ENCODE results near the gene IER5L. TPM values are rescaled to one million over a fixed set of nuclear protein-coding genes. Genes with fewer than 3 reads are reported as not detected.

Gene IER5L
- total RNA-seq, 2 experiments from 2014 or later, result 2.6 to 2.8 TPM

DNA sequence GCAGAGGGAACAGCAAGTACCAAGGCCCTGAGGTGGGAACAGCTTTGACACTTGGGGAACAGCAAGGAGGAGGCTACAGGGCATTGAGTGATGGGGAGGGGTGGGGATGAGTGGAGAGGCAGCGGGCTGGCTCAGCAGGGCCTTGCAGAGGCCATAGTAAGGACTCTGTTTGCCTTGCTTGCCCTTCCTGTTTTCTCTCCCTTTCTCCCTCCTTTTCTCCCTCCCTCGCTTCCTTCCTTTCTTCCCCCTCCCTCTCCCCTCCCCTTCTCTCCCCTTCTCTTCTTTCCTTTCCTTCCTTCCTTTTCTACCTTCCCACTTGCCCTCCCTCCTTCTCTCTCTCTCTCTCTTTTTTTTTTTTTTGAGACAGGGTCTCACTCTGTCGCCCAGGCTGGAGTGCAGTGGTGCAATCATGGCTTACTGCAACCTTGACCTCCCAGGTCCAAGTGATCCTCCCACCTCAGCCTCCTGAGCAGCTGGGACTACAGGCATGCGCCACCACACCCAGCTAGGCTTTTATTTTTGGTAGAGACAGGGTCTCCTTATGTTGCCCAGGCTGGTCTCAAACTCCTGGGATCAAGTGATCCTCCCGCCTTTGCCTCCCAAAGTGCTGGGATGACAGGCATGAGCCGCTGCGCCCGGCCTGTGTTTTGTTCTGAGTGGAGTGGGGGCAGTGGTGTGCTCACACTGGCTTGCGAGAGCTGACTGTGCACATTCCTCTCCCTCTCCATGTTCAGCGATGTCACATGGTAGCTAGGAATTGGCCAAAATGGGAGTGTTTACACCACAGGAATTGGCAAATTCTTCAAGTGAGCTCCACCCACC lies 17.1 kb downstream of the IER5L start:
- H3K27me3 Mint-ChIP-seq, result no peaks in the 10 kb centered on the region
- ChIA-PET POLR2A (no interaction called here), CTCF (interaction anchor here (0.6 to 1.0 kb wide), 4 partner anchors 13 to 356 kb away, joined by 3 to 5 read pairs (median 4); no protein-coding TSS in a partner anchor)
- ATAC-seq, result no peak
- H3K4me1 Mint-ChIP-seq, result no peaks in the 10 kb centered on the region
- H3K27ac Mint-ChIP-seq, result no peak overlapping the region
- DNase-seq, result no peak
- intact Hi-C loops (cut with DNase I, micrococcal nuclease), result no loop called here
- no peaks in the 10 kb centered on the region for H3K36me3 Mint-ChIP-seq (ENCODE audit: low read depth)
- H3K4me3 Mint-ChIP-seq, result no peak overlapping the region
- no peaks in the 10 kb centered on the region for H3K9me3 Mint-ChIP-seq (ENCODE audit: low read depth)

DNA sequence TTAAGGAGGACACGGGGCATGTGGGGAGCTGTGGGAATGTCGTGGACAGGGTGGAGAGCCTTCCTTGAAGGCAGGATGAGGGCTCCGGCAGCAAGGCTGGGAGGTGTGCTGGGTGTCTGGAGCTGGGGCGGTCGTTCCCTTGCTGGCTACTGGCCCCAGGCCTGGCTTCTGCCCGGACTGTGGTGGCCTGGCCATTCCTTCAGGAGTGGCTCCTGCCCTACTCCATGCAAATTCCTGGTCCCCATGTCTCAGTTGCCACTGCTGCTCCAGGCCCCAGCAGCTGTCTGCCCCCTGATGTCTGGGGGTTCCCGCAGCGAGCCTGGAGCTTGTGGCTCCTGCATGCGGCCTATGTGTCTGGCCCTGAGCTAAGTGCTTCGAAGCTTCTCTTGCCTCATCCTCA lies 21.9 kb downstream of the IER5L start:
- Mint-ChIP-seq H3K27ac (no peak overlapping the region), H3K27me3 (no peaks in the 10 kb centered on the region), H3K4me3 (no peak overlapping the region), H3K9me3 (ENCODE audit: low read depth) (no peaks in the 10 kb centered on the region), H3K36me3 (ENCODE audit: low read depth) (no peaks in the 10 kb centered on the region), H3K4me1 (no peaks in the 10 kb centered on the region)
- POLR2A ChIA-PET, result no interaction called here
- DNase-seq (no peak), ATAC-seq (no peak)
- intact Hi-C loops (cut with DNase I, micrococcal nuclease), result no loop called here
- CTCF ChIA-PET, result interaction anchor here (0.8 kb wide), 1 partner anchor 14 kb away, joined by 3 read pairs; no protein-coding TSS in a partner anchor

DNA sequence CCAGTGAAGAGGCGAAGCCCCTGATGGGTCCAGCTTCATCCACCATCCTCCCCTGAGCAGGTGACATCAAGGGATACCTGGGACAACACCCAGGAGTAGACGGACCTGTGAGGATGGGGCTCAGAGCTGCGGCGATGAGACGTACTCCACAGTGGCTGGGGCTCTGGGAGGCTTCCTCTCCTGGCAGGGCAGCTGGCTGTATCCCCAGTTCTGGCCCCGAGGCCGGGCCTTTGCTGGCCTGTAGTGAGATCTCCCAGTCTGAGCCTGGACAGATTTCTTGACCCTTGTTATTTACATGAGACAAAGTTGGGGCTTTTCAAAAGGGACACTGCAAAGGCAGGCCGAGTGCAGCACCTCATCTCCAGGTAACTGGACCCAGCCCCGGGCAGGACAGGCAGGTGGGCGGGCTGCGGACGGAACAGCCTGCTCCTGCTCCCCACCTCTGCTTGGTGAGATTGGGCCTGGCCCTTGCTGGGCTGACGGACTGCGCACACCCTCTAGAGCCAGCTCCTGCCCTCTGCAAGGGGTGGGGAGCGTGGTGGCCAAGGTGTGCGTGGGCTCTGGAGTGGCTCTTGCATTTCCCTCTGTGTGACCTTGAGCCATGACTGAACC lies 23.1 kb downstream of the IER5L start:
- H3K36me3 Mint-ChIP-seq (ENCODE audit: low read depth), result no peaks in the 10 kb centered on the region
- intact Hi-C loops (cut with DNase I, micrococcal nuclease), result no loop called here
- DNase-seq, result no peak
- no peak overlapping the region for H3K27ac Mint-ChIP-seq
- no peak for ATAC-seq
- H3K4me1 Mint-ChIP-seq, result no peaks in the 10 kb centered on the region
- no peaks in the 10 kb centered on the region for H3K27me3 Mint-ChIP-seq
- H3K9me3 Mint-ChIP-seq (ENCODE audit: low read depth), result no peaks in the 10 kb centered on the region
- H3K4me3 Mint-ChIP-seq, result no peak overlapping the region
- ChIA-PET POLR2A (no interaction called here), CTCF (interaction anchor here (0.6 kb wide), 1 partner anchor 12 kb away, joined by 3 read pairs; no protein-coding TSS in a partner anchor)

DNA sequence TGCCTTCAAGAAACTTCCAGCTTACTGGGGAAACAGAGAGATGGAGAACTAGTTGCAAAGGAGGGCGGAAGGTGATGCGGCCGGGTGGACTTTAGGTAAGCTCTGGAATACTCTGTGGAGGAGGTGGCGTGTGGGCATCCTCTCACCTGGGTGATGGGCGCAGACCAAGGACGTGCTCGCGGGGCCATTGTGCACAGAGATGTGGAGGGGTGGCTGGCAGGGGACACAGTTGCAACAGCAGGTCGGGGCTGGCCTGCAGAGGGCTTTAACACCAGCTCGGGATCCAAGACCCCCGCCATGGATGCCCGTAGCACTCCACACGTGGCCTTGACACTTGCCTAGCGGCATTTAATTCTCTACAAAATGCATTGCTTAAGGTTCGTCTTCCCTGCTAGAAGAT lies 26.6 kb downstream of the IER5L start:
- ChIA-PET POLR2A (no interaction called here), CTCF (interaction anchor here (0.7 to 1.1 kb wide), 3 partner anchors 9 to 1279 kb away, joined by 3 to 10 read pairs (median 3); no protein-coding TSS in a partner anchor)
- H3K27me3 Mint-ChIP-seq, result no peaks in the 10 kb centered on the region
- peaks cover 3% of the 10 kb centered on the region for H3K36me3 Mint-ChIP-seq (ENCODE audit: low read depth)
- no peak overlapping the region for H3K27ac Mint-ChIP-seq
- ATAC-seq (no peak), DNase-seq (no peak)
- no peaks in the 10 kb centered on the region for H3K9me3 Mint-ChIP-seq (ENCODE audit: low read depth)
- no peaks in the 10 kb centered on the region for H3K4me1 Mint-ChIP-seq
- no peak overlapping the region for H3K4me3 Mint-ChIP-seq
- intact Hi-C loops (cut with DNase I, micrococcal nuclease), result no loop called here

DNA sequence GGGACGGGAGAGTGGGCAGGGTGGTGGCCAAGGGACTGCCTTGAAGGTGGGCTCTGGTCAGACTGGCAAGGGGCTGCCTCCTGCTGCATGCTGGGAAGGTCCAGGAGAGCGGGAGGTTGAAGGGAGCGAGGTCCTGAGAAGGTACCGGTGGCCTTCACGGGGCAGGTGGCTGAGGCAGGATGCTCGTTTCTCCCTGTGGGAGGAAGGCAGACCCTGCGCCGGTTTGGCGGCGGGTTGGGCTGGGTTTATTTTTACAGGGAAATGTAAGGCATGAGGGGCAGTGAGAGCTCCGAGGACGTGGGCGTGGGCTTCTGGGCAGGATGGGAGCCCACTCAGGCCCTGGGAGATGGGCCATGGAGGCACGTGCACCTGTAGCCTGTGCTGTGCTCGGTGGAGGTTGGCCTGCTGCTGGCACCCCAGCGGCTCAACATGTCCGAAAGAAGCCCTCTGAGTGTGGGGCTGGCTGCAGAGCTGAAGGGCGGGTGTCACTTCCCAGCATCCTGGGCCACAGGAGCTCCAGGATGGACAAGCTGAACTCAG lies 27.3 kb downstream of the IER5L start:
- peaks cover 5% of the 10 kb centered on the region for H3K36me3 Mint-ChIP-seq (ENCODE audit: low read depth)
- H3K9me3 Mint-ChIP-seq (ENCODE audit: low read depth), result no peaks in the 10 kb centered on the region
- H3K27me3 Mint-ChIP-seq, result no peaks in the 10 kb centered on the region
- ChIA-PET CTCF (interaction anchor here (1.0 to 1.1 kb wide), 2 partner anchors 9 to 16 kb away, joined by 3 to 10 read pairs; no protein-coding TSS in a partner anchor), POLR2A (no interaction called here)
- H3K4me1 Mint-ChIP-seq, result no peaks in the 10 kb centered on the region
- no peak overlapping the region for H3K27ac Mint-ChIP-seq
- H3K4me3 Mint-ChIP-seq, result no peak overlapping the region
- DNase-seq, result no peak
- intact Hi-C loops (cut with DNase I, micrococcal nuclease), result no loop called here
- ATAC-seq, result no peak

DNA sequence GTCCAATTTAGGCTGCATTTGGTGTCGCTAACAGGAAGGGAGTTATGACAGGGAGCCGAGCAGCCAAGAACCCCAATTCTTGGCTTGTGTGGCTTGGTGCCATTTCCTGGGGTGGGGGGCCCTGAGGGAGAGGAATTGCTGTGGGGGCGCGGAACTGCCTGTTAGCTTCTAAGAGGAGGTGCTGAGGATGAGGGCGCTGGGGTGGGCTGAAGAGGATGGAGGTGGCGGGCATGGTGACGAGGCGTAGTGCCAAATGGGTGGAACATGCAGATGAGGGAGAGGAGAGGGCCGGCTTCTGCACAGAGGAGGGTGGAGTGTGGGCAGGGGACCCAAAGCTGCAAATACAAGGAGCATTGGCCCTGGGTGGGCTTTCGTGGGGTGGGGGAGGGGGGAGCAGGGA lies 27.9 kb downstream of the IER5L start:
- Mint-ChIP-seq H3K4me3 (no peak overlapping the region), H3K27me3 (no peaks in the 10 kb centered on the region), H3K9me3 (ENCODE audit: low read depth) (no peaks in the 10 kb centered on the region), H3K4me1 (no peaks in the 10 kb centered on the region), H3K27ac (no peak overlapping the region), H3K36me3 (ENCODE audit: low read depth) (peaks cover 5% of the 10 kb centered on the region)
- ChIA-PET POLR2A (no interaction called here), CTCF (no interaction called here)
- ATAC-seq, result no peak
- no peak for DNase-seq
- intact Hi-C loops (cut with DNase I, micrococcal nuclease), result no loop called here

DNA sequence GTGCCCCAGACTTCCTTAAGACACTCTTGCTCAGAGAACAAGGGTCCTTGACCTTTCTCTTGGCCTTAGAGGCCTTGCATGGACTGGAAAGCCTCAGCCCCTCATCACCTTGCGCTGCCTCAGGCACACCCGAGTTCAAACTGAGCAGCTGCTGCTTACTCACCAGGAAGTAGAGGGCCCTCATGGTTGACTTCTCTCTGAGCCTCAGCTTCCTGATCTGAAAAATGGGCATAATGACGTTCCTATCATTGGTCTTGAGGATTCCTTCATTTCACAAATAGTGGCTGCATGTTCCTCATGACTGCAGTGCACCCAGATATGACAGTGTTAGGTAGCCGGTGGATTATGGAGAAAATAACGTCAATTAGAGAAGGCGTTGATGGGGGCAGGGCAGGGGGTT lies 28.6 kb downstream of the IER5L start:
- ATAC-seq, result no peak

DNA sequence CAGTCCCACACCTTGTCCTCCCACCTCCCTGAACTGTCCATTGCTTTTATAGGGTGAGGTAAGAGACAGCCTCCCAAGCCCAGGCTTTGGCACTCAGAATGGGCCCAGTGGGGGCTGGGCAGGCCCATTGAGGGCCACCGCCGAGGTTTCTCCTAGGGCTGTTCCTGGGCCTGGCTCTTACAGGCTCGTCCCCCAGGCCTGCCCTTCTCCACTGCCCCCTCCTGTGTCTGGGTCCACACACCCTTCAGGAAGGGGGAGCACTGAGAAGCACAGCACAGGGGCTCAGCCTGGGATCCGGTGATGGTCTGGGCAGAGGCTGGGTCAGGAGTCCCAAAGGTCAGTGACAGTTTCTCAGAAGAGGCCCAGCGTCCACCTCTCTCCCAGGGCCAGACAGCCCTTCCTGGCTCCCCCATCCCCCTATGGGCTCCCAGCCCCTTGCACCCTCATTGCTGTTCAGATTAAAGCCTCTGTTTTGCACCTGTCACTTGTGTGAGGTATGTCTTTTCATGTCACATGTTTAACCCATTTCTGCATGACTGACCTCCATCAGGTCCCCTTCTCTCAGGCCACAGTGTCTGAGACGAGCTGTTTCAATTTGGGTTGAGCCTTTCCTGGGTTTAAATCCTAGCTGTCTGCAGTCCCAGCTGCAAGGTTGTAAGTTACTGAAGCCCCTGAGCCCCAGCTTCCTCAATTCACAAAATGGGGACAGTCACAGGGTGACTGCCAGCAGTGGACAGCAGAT lies 29.4 kb downstream of the IER5L start:
- no peaks in the 10 kb centered on the region for H3K4me1 Mint-ChIP-seq
- H3K9me3 Mint-ChIP-seq (ENCODE audit: low read depth), result no peaks in the 10 kb centered on the region
- ChIA-PET POLR2A (no interaction called here), CTCF (interaction anchor here (0.5 to 0.8 kb wide), 4 partner anchors 9 to 1559 kb away, joined by 3 to 4 read pairs (median 3); no protein-coding TSS in a partner anchor)
- ATAC-seq (no peak), DNase-seq (no peak)
- peaks cover 11% of the 10 kb centered on the region for H3K36me3 Mint-ChIP-seq (ENCODE audit: low read depth)
- H3K4me3 Mint-ChIP-seq, result no peak overlapping the region
- H3K27me3 Mint-ChIP-seq, result no peaks in the 10 kb centered on the region
- no peak overlapping the region for H3K27ac Mint-ChIP-seq
- intact Hi-C loops (cut with DNase I, micrococcal nuclease), result no loop called here

More for the DNA sequence above, 28.6 kb downstream of the IER5L start:
- Mint-ChIP-seq H3K9me3 (ENCODE audit: low read depth) (no peaks in the 10 kb centered on the region), H3K36me3 (ENCODE audit: low read depth) (peaks cover 5% of the 10 kb centered on the region), H3K4me3 (no peak overlapping the region), H3K27me3 (no peaks in the 10 kb centered on the region), H3K27ac (no peak overlapping the region), H3K4me1 (no peaks in the 10 kb centered on the region)
- DNase-seq, result no peak
- CTCF ChIA-PET, result interaction anchor here (0.6 to 0.8 kb wide), 3 partner anchors 10 to 1558 kb away, joined by 3 to 4 read pairs (median 3); no protein-coding TSS in a partner anchor
- POLR2A ChIA-PET, result no interaction called here
- intact Hi-C loops (cut with DNase I, micrococcal nuclease), result no loop called here

DNA sequence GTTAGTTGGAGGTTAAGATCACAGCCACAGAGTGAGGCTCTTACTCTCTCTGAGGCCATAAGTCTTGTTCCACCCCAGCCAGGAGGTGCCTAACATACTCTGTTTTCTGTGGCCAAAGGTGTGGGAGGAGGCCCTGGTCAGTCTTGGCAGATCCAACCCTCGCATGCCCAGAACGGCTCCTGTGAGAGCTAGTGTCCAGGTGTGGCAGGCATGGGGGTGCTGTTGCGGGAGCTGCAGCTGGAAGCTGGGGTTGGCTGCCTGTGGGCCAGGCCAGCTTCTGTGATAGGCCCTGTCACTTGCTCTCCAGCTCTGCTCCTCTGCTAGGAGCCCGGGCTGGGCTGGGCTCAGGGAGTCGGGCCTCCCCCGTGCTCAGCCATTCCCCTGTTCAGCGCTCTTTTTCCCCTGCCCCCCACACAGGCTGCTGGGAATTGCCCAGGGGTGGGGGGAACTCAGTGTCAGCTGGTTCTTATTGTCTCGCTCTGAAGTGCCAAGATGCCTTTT lies 31.6 kb downstream of the IER5L start:
- intact Hi-C loops (cut with DNase I, micrococcal nuclease), result no loop called here
- H3K4me1 Mint-ChIP-seq, result peaks cover 17% of the 10 kb centered on the region
- no peak for DNase-seq
- ChIA-PET CTCF (interaction anchor here (0.7 to 1.3 kb wide), 5 partner anchors 15 to 32 kb away, joined by 3 to 8 read pairs (median 3); partner anchors contain the start of gene IER5L), POLR2A (interaction anchor here (0.7 kb wide), 1 partner anchor 32 kb away, joined by 3 read pairs; no protein-coding TSS in a partner anchor)
- H3K27me3 Mint-ChIP-seq, result no peaks in the 10 kb centered on the region
- H3K9me3 Mint-ChIP-seq (ENCODE audit: low read depth), result no peaks in the 10 kb centered on the region
- ATAC-seq, result no peak
- peaks cover 19% of the 10 kb centered on the region for H3K36me3 Mint-ChIP-seq (ENCODE audit: low read depth)
- no peak overlapping the region for H3K27ac Mint-ChIP-seq
- H3K4me3 Mint-ChIP-seq, result no peak overlapping the region

DNA sequence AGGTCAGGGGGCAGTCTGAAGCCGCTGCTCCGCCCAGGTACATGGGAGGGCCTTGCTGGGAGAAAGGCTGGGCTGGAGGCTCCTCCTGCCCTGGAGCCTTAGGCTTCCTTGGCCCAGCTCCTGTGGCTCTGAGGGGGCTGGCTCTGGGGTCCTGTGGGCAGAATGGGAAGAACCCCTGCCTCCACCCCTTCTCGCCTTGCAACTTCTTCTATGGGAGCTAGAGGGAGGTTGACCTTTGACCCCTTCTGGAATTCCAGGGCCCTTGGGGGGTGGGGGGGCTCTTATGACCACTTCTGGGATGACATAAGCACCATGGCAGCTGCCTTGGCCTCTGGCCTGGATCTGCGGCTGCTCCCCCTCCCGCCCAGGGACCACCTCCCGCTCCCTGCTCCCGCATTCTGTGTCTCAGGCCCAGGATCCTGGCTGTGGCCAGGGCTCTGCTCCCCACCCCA lies 32.2 kb downstream of the IER5L start:
- ChIA-PET CTCF (interaction anchor here (0.8 to 1.2 kb wide), 3 partner anchors 14 to 32 kb away, joined by 3 to 8 read pairs (median 3); partner anchors contain the start of gene IER5L), POLR2A (interaction anchor here (0.6 kb wide), 1 partner anchor 462 kb away, joined by 3 read pairs; no protein-coding TSS in a partner anchor)
- H3K9me3 Mint-ChIP-seq (ENCODE audit: low read depth), result no peaks in the 10 kb centered on the region
- no peak overlapping the region for H3K27ac Mint-ChIP-seq
- ATAC-seq (no peak), DNase-seq (no peak)
- peaks cover 21% of the 10 kb centered on the region for H3K36me3 Mint-ChIP-seq (ENCODE audit: low read depth)
- H3K4me1 Mint-ChIP-seq, result peaks cover 23% of the 10 kb centered on the region
- intact Hi-C loops (cut with DNase I, micrococcal nuclease), result no loop called here
- no peak overlapping the region for H3K4me3 Mint-ChIP-seq
- H3K27me3 Mint-ChIP-seq, result no peaks in the 10 kb centered on the region

DNA sequence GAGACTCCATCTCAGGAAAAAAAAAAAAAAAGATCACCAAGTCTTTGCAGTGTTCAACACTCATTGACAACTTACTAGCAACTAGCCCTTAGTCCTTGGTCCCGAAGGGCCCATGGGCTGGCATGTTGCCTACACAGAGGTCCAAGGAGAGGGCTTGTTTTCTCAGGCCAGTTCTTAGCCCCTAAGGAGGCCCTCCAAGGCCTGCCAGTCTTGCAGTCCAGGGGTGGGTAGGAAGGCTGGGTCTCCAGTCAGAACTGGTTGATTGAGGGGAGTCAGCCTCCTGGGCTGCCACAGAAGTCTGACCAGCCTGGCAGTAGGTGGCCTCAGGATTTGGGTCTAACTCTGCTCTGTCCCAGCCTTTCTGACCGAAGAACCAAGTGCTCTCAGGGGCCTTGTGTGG lies 32.7 kb downstream of the IER5L start:
- H3K9me3 Mint-ChIP-seq (ENCODE audit: low read depth), result no peaks in the 10 kb centered on the region
- peaks cover 21% of the 10 kb centered on the region for H3K36me3 Mint-ChIP-seq (ENCODE audit: low read depth)
- H3K4me3 Mint-ChIP-seq, result no peak overlapping the region
- ATAC-seq (no peak), DNase-seq (no peak)
- no peaks in the 10 kb centered on the region for H3K27me3 Mint-ChIP-seq
- ChIA-PET POLR2A (interaction anchor here (0.6 kb wide), 1 partner anchor 463 kb away, joined by 3 read pairs; no protein-coding TSS in a partner anchor), CTCF (interaction anchor here (1.2 kb wide), 1 partner anchor 13 kb away, joined by 8 read pairs; no protein-coding TSS in a partner anchor)
- peaks cover 25% of the 10 kb centered on the region for H3K4me1 Mint-ChIP-seq
- H3K27ac Mint-ChIP-seq, result no peak overlapping the region
- intact Hi-C loops (cut with DNase I, micrococcal nuclease), result no loop called here

Measured in activated CD4-positive, alpha-beta T cell treated with anti-CD3 and anti-CD28 coated beads for 36 hours (primary cell).